Upper lobe of left lung (tissue), 6 donors: ENCODE data around the gene PTPRN2. TPM values are rescaled to one million over a fixed set of nuclear protein-coding genes. Genes with fewer than 3 reads are reported as not detected.

ENCODE experiments used
- ATAC-seq, 2 donors: fragments of 200-7000 bp; cut with Tn5 transposase; one replicate each; pipeline ENCODE4 v1.9.1; 2022; ENCODE audit warnings: mild to moderate bottlenecking in 2 of 2, moderate library complexity in 2 of 2; ENCODE audit not compliant: low FRiP score in 2 of 2
- DNase-seq, 2 donors: peaks; one replicate each; pipeline ENCODE4 v3.0.0-alpha.2; 2019 to 2020
- H3K27ac ChIP-seq, 4 donors: fragments of 200-600 bp; sonication (generic); one replicate each; pipeline ENCODE4 v1.5.1; 2016 to 2019
- H3K27me3 ChIP-seq, 4 donors: fragments of 200-600 bp; sonication (generic); one replicate each; pipeline ENCODE4 v1.5.1; 2017 to 2019
- H3K36me3 ChIP-seq, 4 donors: fragments of 200-600 bp; sonication (generic); one replicate each; pipeline ENCODE4 v1.5.1; 2016 to 2019
- H3K4me1 ChIP-seq, 4 donors: fragments of 200-600 bp; sonication (generic); one replicate each; pipeline ENCODE4 v1.5.1; 2018 to 2019
- H3K4me3 ChIP-seq, 4 donors: fragments of 200-600 bp; sonication (generic); one replicate each; pipeline ENCODE4 v1.5.1; 2017 to 2019; ENCODE audit warnings: mild to moderate bottlenecking in 2 of 4, moderate library complexity in 1 of 4
- H3K9me3 ChIP-seq, 4 donors: fragments of 200-600 bp; sonication (generic); one replicate each; pipeline ENCODE4 v1.5.1; 2018 to 2019
- EP300 ChIP-seq, 4 donors: sonication (generic); formaldehyde crosslinking; IDR thresholded peaks; one replicate each; pipeline ENCODE4 v1.5.1; 2017; ENCODE audit warnings: antibody characterized with exemption in 4 of 4, control low read depth in 2 of 4
- POLR2A ChIP-seq, 4 donors: fragments of 450-650 bp; IDR thresholded peaks; one replicate each; pipeline ENCODE4 v1.5.1; 2016 to 2017; ENCODE audit warnings: antibody characterized with exemption in 4 of 4, mild to moderate bottlenecking in 2 of 4
- POLR2AphosphoS5 ChIP-seq, 2 donors: sonication (generic); formaldehyde crosslinking; IDR thresholded peaks; one replicate each; pipeline ENCODE4 v1.5.1; 2017; ENCODE audit warnings: antibody characterized with exemption in 2 of 2
- WGBS, 2 donors: methylation state at CpG; one replicate each; pipeline ENCODE4 v1.1.5; 2017 to 2018; 5-methylcytosine and 5-hydroxymethylcytosine counted together
- total RNA-seq, 6 donors: library from RNA; depleted of rRNA in 4 of 6; stranded (reverse); fragments of >200 nt in 4 of 6; gene quantifications; one replicate each; pipeline versions ENCODE4 v1.1.0 to v1.2.1, GENCODE V29; 2016 to 2021
- TF ChIP-seq, protein P1 (sequence below), 6 experiments: fragments of 450-650 bp in 4 of 6; fragments of 200-600 bp in 2 of 6; sonication (generic) in 2 of 6; IDR thresholded peaks; one replicate each; pipeline ENCODE4 v1.5.1; 2016 to 2019; ENCODE audit warnings: antibody characterized with exemption in 6 of 6
- donor health status: DM: no; HTN: no; CAD: no; lungs with moderate emphysema.
- donor health status: DM: no; HTN: yes; CAD: no; lungs with severe emphysema.

PTPRN2 gene
- total RNA-seq, 6 donors from 2014 or later = 3.3 to 7.9 (median 5.2) TPM

- no peaks in the 10 kb centered on the region for H3K27me3 ChIP-seq
- no peak overlapping the region for H3K27ac ChIP-seq
- TF ChIP-seq POLR2A (IDR thresholded peaks at IDR 0.05) = no peak
- no peak for TF ChIP-seq POLR2AphosphoS5 (IDR thresholded peaks at IDR 0.05)
- TF ChIP-seq, protein P1, sequence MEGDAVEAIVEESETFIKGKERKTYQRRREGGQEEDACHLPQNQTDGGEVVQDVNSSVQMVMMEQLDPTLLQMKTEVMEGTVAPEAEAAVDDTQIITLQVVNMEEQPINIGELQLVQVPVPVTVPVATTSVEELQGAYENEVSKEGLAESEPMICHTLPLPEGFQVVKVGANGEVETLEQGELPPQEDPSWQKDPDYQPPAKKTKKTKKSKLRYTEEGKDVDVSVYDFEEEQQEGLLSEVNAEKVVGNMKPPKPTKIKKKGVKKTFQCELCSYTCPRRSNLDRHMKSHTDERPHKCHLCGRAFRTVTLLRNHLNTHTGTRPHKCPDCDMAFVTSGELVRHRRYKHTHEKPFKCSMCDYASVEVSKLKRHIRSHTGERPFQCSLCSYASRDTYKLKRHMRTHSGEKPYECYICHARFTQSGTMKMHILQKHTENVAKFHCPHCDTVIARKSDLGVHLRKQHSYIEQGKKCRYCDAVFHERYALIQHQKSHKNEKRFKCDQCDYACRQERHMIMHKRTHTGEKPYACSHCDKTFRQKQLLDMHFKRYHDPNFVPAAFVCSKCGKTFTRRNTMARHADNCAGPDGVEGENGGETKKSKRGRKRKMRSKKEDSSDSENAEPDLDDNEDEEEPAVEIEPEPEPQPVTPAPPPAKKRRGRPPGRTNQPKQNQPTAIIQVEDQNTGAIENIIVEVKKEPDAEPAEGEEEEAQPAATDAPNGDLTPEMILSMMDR (IDR thresholded peaks at IDR 0.05) = no peak
- no peak for TF ChIP-seq EP300 (IDR thresholded peaks at IDR 0.05)
- peaks cover 0 to 16% (median 3%) of the 10 kb centered on the region in 4 donors for H3K36me3 ChIP-seq
- no peaks in the 10 kb centered on the region for H3K9me3 ChIP-seq
- no peak for ATAC-seq
- WGBS, 2 donors = 81 to 92% methylated on average over 13 of the region's 13 CpGs
- no peak overlapping the region for H3K4me3 ChIP-seq
- peaks cover 0 to 3% (median 1%) of the 10 kb centered on the region in 4 donors for H3K4me1 ChIP-seq
- DNase-seq = no peak
Measured at GRCh38 chr7:157551325-157552070, 1036.1 kb downstream of the PTPRN2 start.

- Histone ChIP-seq H3K36me3 (peaks cover 0 to 16% (median 3%) of the 10 kb centered on the region in 4 donors), H3K4me3 (no peak overlapping the region), H3K4me1 (peaks cover 0 to 2% (median 0%) of the 10 kb centered on the region in 4 donors), H3K27me3 (no peaks in the 10 kb centered on the region), H3K9me3 (no peaks in the 10 kb centered on the region), H3K27ac (no peak overlapping the region)
- TF ChIP-seq, protein P1 (IDR thresholded peaks at IDR 0.05) = no peak
- TF ChIP-seq EP300 (IDR thresholded peaks at IDR 0.05) = no peak
- TF ChIP-seq POLR2AphosphoS5 (IDR thresholded peaks at IDR 0.05) = no peak
- TF ChIP-seq POLR2A (IDR thresholded peaks at IDR 0.05) = no peak
- ATAC-seq (no peak), DNase-seq (peak in 1 of 2 donors; percentile 9)
- 87 to 89% methylated on average over 24 to 31 of the region's 31 CpGs for WGBS, 2 donors
Measured at GRCh38 chr7:157550300-157551275, 1037.0 kb downstream of the PTPRN2 start.

- ATAC-seq (no peak), DNase-seq (no peak)
- Histone ChIP-seq H3K9me3 (no peaks in the 10 kb centered on the region), H3K27me3 (no peaks in the 10 kb centered on the region), H3K27ac (no peak overlapping the region), H3K36me3 (peaks cover 0 to 18% (median 3%) of the 10 kb centered on the region in 4 donors), H3K4me1 (no peaks in the 10 kb centered on the region), H3K4me3 (no peak overlapping the region)
- WGBS, 2 donors = 93 to 94% methylated on average over 21 to 22 of the region's 22 CpGs
- no peak for TF ChIP-seq EP300 (IDR thresholded peaks at IDR 0.05)
- TF ChIP-seq, protein P1 (IDR thresholded peaks at IDR 0.05) = no peak
Measured at GRCh38 chr7:157549612-157550299, 1037.9 kb downstream of the PTPRN2 start.

DNA sequence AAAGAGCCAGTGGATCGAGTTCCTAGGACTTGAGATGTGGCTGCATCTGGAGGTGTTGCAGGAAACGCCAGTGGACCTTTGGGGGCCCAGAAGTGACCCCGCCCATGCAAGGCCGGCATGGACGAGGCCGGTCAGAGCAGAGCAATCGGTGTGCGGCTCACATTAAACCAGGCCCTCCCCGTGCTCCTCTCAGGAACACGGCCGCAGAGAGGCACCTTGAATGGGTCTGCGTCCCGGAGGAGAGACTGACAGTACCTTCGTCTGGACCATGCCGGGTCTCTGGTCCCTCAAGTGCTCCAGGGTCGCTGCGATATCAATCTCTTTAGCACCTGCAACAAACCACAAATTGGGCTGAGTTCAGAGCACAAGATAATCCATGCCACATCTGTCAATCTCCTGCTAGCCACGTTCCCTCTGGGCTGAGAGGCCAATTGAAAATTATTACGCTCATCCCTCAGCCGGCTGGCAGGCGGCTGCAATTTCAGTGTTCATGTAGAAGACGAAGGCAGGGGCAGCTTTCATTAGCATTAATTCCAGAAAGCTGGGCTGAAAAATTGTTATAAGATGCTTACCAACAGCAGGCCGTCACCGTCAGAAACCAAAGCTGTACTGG, 1038.8 kb downstream of the PTPRN2 start:
- ATAC-seq (no peak), DNase-seq (no peak)
- no peak overlapping the region for H3K4me3 ChIP-seq
- no peak overlapping the region for H3K27ac ChIP-seq
- peaks cover 0 to 18% (median 3%) of the 10 kb centered on the region in 4 donors for H3K36me3 ChIP-seq
- no peaks in the 10 kb centered on the region for H3K27me3 ChIP-seq
- H3K4me1 ChIP-seq = no peaks in the 10 kb centered on the region
- TF ChIP-seq, protein P1 (IDR thresholded peaks at IDR 0.05) = no peak
- TF ChIP-seq POLR2AphosphoS5 (IDR thresholded peaks at IDR 0.05) (no peak), EP300 (IDR thresholded peaks at IDR 0.05) (no peak), POLR2A (IDR thresholded peaks at IDR 0.05) (no peak)
- no peaks in the 10 kb centered on the region for H3K9me3 ChIP-seq
- 96% methylated on average over 20 to 24 of the region's 24 CpGs for WGBS, 2 donors
